Stimulated activated CD4-positive, alpha-beta T cell treated with anti-CD3 and anti-CD28 coated beads, TNF-alpha, amount 100 ng/mL, for 24 hours (primary cell): ENCODE data around the gene CD24.

ENCODE experiments used
- DNase-seq, 3 experiments: peaks; one replicate each; pipeline ENCODE4 v3.0.0-alpha.2; 2020; ENCODE audit warnings: low read depth in 3 of 3

CD24 gene

GRCh38 chr6:106967936-106968555 lies 6.5 kb downstream of the CD24 start:
- DNase-seq, result no peak

GRCh38 chr6:106966671-106967640 lies 7.6 kb downstream of the CD24 start:
- no peak for DNase-seq

GRCh38 chr6:106966229-106966628 lies 8.3 kb downstream of the CD24 start:
- DNase-seq, result no peak

- no peak for DNase-seq
Measured at GRCh38 chr6:106964954-106965353, 9.6 kb downstream of the CD24 start.

- no peak for DNase-seq
Measured at GRCh38 chr6:106964099-106964498, 10.4 kb downstream of the CD24 start.

GRCh38 chr6:106963544-106963943 lies 11.0 kb downstream of the CD24 start:
- DNase-seq, result no peak

- DNase-seq, result no peak
Measured at GRCh38 chr6:106961801-106962200, 12.7 kb downstream of the CD24 start.

- no peak for DNase-seq
Measured at GRCh38 chr6:106961136-106961535, 13.4 kb downstream of the CD24 start.

GRCh38 chr6:106959985-106960384 lies 14.5 kb downstream of the CD24 start:
- no peak for DNase-seq

- DNase-seq, result no peak
Measured at GRCh38 chr6:106939848-106940247, 34.7 kb downstream of the CD24 start.

GRCh38 chr6:106939208-106939607 lies 35.3 kb downstream of the CD24 start:
- DNase-seq, result no peak

- DNase-seq, result peak in 1 of 3 experiments; percentile 9
Measured at GRCh38 chr6:106927531-106928398, 46.8 kb downstream of the CD24 start.

- no peak for DNase-seq
Measured at GRCh38 chr6:106925948-106926347, 48.6 kb downstream of the CD24 start.

GRCh38 chr6:106924694-106925523 lies 49.6 kb downstream of the CD24 start:
- DNase-seq, result no peak

GRCh38 chr6:106922626-106923025 lies 51.9 kb downstream of the CD24 start:
- DNase-seq, result no peak
